SK-N-SH (cell line): ENCODE results near the gene FYCO1. TPM values are rescaled to one million over a fixed set of nuclear protein-coding genes. Genes with fewer than 3 reads are reported as not detected.

Experiments
- CTCF ChIA-PET: fragments of 300-600, 350-600 bp; formaldehyde crosslinking; extraction: SDS; loops from one replicate; lab custom pipeline; 2021; lab: Yijun Ruan, JAX
- POLR2A ChIA-PET: fragments of 350-600 bp; sonication (Branson Sonifier 250); formaldehyde crosslinking; extraction: SDS; loops from one replicate; lab custom pipeline; 2020; ENCODE audit warnings: antibody characterized with exemption, inconsistent platforms; lab: Yijun Ruan, JAX
- DNase-seq: peaks from one replicate; pipeline ENCODE4 v3.0.0; 2012
- H2AFZ ChIP-seq: fragments of 200-600 bp; sonication (generic); 2 replicates; pipeline ENCODE4 v1.8.1; 2016; ENCODE audit warnings: antibody characterized with exemption, mild to moderate bottlenecking, low read depth
- H3F3A ChIP-seq: fragments of 200-600 bp; sonication (generic); replicated peaks from 2 replicates; pipeline ENCODE3; 2016; ENCODE audit warnings: antibody characterized with exemption, mild to moderate bottlenecking; ENCODE audit not compliant: insufficient read depth
- H3K27ac ChIP-seq, 2 experiments: fragments of 200-500 bp in 1 of 2; fragments of 200-600 bp in 1 of 2; sonication (Bioruptor generic) in 1 of 2; sonication (generic), shearing (Covaris generic) in 1 of 2; 2 replicates each; pipeline versions ENCODE4 v1.5.1 to v1.6.1; 2014 to 2016; ENCODE audit warnings: low read depth in 2 of 2, inconsistent platforms in 1 of 2, low read length in 1 of 2, mild to moderate bottlenecking in 1 of 2, mixed read lengths in 1 of 2
- H3K27me3 ChIP-seq: fragments of 200-600 bp; sonication (generic), shearing (Covaris generic); 2 replicates; pipeline ENCODE4 v1.6.1; 2016; ENCODE audit warnings: mixed run types; ENCODE audit not compliant: insufficient read depth
- H3K36me3 ChIP-seq, 2 experiments: fragments of 200-500 bp in 1 of 2; fragments of 200-600 bp in 1 of 2; sonication (Bioruptor generic) in 1 of 2; sonication (generic) in 1 of 2; replicated peaks in 1 of 2; 2 replicates each; pipeline versions ENCODE3 to v1.5.1; 2014 to 2016; ENCODE audit warnings: low read length in 1 of 2, mild to moderate bottlenecking in 1 of 2; ENCODE audit not compliant: insufficient read depth in 2 of 2, control insufficient read depth in 1 of 2
- H3K4me1 ChIP-seq, 2 experiments: fragments of 200-500 bp in 1 of 2; fragments of 200-600 bp in 1 of 2; sonication (Bioruptor generic) in 1 of 2; sonication (generic), shearing (Covaris generic) in 1 of 2; 2 replicates each; pipeline versions ENCODE4 v1.5.1 to v1.6.1; 2014 to 2016; ENCODE audit warnings: low read depth in 1 of 2, low read length in 1 of 2, mixed run types in 1 of 2; ENCODE audit not compliant: insufficient read depth in 2 of 2, control insufficient read depth in 1 of 2
- H3K4me2 ChIP-seq: fragments of 200-600 bp; sonication (generic), shearing (Covaris generic); 2 replicates; pipeline ENCODE4 v1.6.1; 2017; ENCODE audit warnings: mixed run types
- H3K4me3 ChIP-seq, 2 experiments: fragments of 200-500 bp in 1 of 2; fragments of 200-600 bp in 1 of 2; sonication (Bioruptor generic) in 1 of 2; sonication (generic), shearing (Covaris generic) in 1 of 2; 2 replicates each; pipeline versions ENCODE4 v1.5.1 to v1.8.1; 2014 to 2016; ENCODE audit warnings: low read depth in 2 of 2, inconsistent platforms in 1 of 2, low read length in 1 of 2, mild to moderate bottlenecking in 1 of 2, mixed read lengths in 1 of 2, moderate library complexity in 1 of 2
- H3K79me2 ChIP-seq: fragments of 200-600 bp; sonication (generic); 2 replicates; pipeline ENCODE4 v1.8.1; 2017; ENCODE audit warnings: mild to moderate bottlenecking; ENCODE audit not compliant: insufficient read depth
- H3K9ac ChIP-seq: fragments of 200-600 bp; sonication (generic); 2 replicates; pipeline ENCODE4 v1.6.1; 2017; ENCODE audit warnings: mixed run types
- H3K9me2 ChIP-seq: fragments of 200-600 bp; sonication (generic); 2 replicates; pipeline ENCODE4 v1.6.1; 2017; ENCODE audit warnings: mixed run types
- H3K9me3 ChIP-seq: fragments of 200-600 bp; sonication (generic); 2 replicates; pipeline ENCODE4 v1.6.1; 2017; ENCODE audit warnings: mixed run types, mild to moderate bottlenecking, moderate library complexity
- H4K20me1 ChIP-seq: fragments of 200-600 bp; sonication (generic); 2 replicates; pipeline ENCODE4 v1.6.1; 2017; ENCODE audit warnings: mild to moderate bottlenecking, mixed run types; ENCODE audit not compliant: insufficient read depth
- ELF1 ChIP-seq: IDR thresholded peaks from 2 replicates; pipeline ENCODE4 v1.4.0; 2012
- EZH2phosphoT487 ChIP-seq: fragments of 200-600 bp; sonication (generic); IDR thresholded peaks from 2 replicates; pipeline ENCODE4 v1.6.1; 2017; ENCODE audit warnings: low read depth, mixed run types, mild to moderate bottlenecking, antibody characterized with exemption, moderate library complexity, borderline replicate concordance
- FOSL2 ChIP-seq: IDR thresholded peaks from 2 replicates; pipeline ENCODE4 v1.4.0; 2012; ENCODE audit warnings: low read depth, mild to moderate bottlenecking, moderate library complexity, borderline replicate concordance
- FOXJ3 ChIP-seq: sonication (generic); formaldehyde crosslinking; IDR thresholded peaks from 2 replicates; pipeline ENCODE4 v1.5.1; 2020; ENCODE audit warnings: mild to moderate bottlenecking, missing genetic modification reagents
- GABPA ChIP-seq: IDR thresholded peaks from 2 replicates; pipeline ENCODE4 v1.4.0; 2012; ENCODE audit warnings: low read depth, mild to moderate bottlenecking
- IRF3 ChIP-seq: fragments of 150-350 bp; IDR thresholded peaks from 2 replicates; pipeline ENCODE4 v1.6.1; 2016; ENCODE audit warnings: mild to moderate bottlenecking, low read depth, low read length
- JUND ChIP-seq: IDR thresholded peaks from 2 replicates; pipeline ENCODE4 v1.4.0; 2012
- NRF1 ChIP-seq: IDR thresholded peaks from 2 replicates; pipeline ENCODE4 v1.6.1; 2012; ENCODE audit warnings: low read depth, mild to moderate bottlenecking, low read length
- RAD21 ChIP-seq: IDR thresholded peaks from 2 replicates; pipeline ENCODE4 v1.6.1; 2012; ENCODE audit warnings: mild to moderate bottlenecking, low read length
- RCOR1 ChIP-seq: fragments of 150-350 bp; IDR thresholded peaks from 2 replicates; pipeline ENCODE4 v1.6.1; 2017; ENCODE audit warnings: antibody characterized with exemption, low read length
- RXRA ChIP-seq: IDR thresholded peaks from 2 replicates; pipeline ENCODE4 v1.4.0; 2012; ENCODE audit warnings: low read depth, mild to moderate bottlenecking, borderline replicate concordance
- TAF1 ChIP-seq: IDR thresholded peaks from 2 replicates; pipeline ENCODE4 v1.6.1; 2012; ENCODE audit warnings: low read depth, mild to moderate bottlenecking, low read length, moderate library complexity, borderline replicate concordance
- TCF12 ChIP-seq: IDR thresholded peaks from 2 replicates; pipeline ENCODE4 v1.4.0; 2012
- TEAD4 ChIP-seq: IDR thresholded peaks from 2 replicates; pipeline ENCODE4 v1.4.0; 2012; ENCODE audit warnings: mild to moderate bottlenecking, borderline replicate concordance; ENCODE audit not compliant: insufficient read depth
- USF1 ChIP-seq: IDR thresholded peaks from 2 replicates; pipeline ENCODE4 v1.4.0; 2012; ENCODE audit warnings: low read depth, borderline replicate concordance
- WGBS: methylation state at CpG from one replicate; pipeline ENCODE4 v1.1.6; 2017; ENCODE audit warnings: low lambda C conversion rate; 5-methylcytosine and 5-hydroxymethylcytosine counted together
- polyA plus RNA-seq, 3 experiments: library from polyadenylated mRNA; depleted of rRNA; stranded (reverse); fragments of >200 nt; gene quantifications; 2 replicates each; pipeline ENCODE4 v1.2.3, GENCODE V29; 2012
- TF ChIP-seq, protein P1 (sequence below): IDR thresholded peaks from 2 replicates; pipeline ENCODE4 v1.6.1; 2012; ENCODE audit warnings: mild to moderate bottlenecking, low read depth, low read length, moderate library complexity
- TF ChIP-seq, protein P2 (sequence below): IDR thresholded peaks from 2 replicates; pipeline ENCODE4 v1.4.0; 2012; ENCODE audit warnings: low read depth

Gene FYCO1
- polyA plus RNA-seq, 1 of the 3 experiments (the other 2 are of a cell fraction) = 5.5 TPM

DNA sequence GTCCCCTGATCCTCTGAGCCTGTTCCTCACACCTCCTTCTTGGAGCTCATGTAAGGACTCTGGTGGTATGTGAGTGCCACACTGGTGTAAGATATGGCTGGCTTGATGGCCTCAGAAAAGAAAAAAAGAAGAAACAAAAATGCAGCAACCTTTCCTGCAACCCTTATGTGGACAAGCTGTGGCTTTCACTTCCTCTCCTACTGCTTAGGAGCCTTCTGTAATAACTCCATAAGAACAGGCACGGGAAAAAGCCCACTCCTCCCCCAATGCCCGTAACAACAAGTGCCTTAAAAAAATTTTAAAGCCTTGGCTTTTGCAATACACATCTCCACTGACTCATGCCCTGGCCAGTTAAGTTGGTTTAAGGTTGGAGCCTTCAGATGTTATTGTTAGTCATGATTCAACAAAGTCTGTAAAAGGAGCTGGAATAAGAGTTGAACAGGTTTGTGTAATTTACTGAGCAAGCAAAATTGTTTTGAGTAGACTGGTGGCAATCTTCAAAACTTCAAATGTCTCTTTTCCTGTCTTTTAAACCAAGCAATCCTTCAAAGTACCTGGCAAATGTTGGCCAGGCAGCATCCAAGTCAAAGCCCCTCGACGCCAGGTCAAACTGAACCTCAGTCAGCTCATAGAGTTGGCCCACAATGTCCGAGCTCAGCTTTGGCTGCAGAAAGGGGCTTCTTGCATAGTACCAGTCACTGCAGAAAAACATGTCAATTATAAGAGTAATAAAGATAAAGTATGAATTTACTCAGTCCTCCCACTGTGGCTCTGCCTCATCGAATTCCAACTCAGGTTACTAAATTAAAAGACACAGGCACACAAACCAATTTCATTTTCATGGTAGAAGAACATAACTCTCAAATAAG is 22.9 kb downstream of the FYCO1 start:
- Histone ChIP-seq H3K4me2 (peak overlapping the region; percentile 39), H3K9me3 (no peaks in the 10 kb centered on the region), H3K9ac (no peak overlapping the region), H3K27ac (peak overlapping the region in 1 of 2 experiments; percentile 51; a peak in 2 of 4 replicates), H3K36me3 (peaks cover 7 to 58% of the 10 kb centered on the region in 2 experiments), H2AFZ (no peak overlapping the region), H3K79me2 (no peaks in the 10 kb centered on the region), H3K4me1 (peaks cover 0 to 4% of the 10 kb centered on the region in 2 experiments; a peak in 3 of 4 replicates), H3K9me2 (no peaks in the 10 kb centered on the region), H3K4me3 (no peak overlapping the region), H4K20me1 (no peaks in the 10 kb centered on the region), H3F3A (peaks cover 16% of the 10 kb centered on the region), H3K27me3 (no peaks in the 10 kb centered on the region)
- CTCF ChIA-PET = interaction anchor here (0.6 to 2.8 kb wide), 4 partner anchors 34 to 170 kb away, joined by 3 to 9 read pairs (median 6); no protein-coding TSS in a partner anchor
- POLR2A ChIA-PET = no interaction called here
- DNase-seq = no peak
- TF ChIP-seq FOSL2 (peak; percentile 40; the same call in 1 of the 2 replicates), JUND (peak; percentile 42), EZH2phosphoT487 (no peak), TCF12 (peak; percentile 34; the same call in 1 of the 2 replicates)
- WGBS = 63% methylated on average over 6 of the region's 6 CpGs

GRCh38 chr3:45969953-45970352 is 25.7 kb downstream of the FYCO1 start:
- no peaks in the 10 kb centered on the region for H3K9me3 ChIP-seq
- H3K4me2 ChIP-seq = no peak overlapping the region
- CTCF ChIA-PET = interaction anchor here (8.4 kb wide), 1 partner anchor 109 kb away, joined by 60 read pairs; no protein-coding TSS in a partner anchor
- H3K79me2 ChIP-seq = no peaks in the 10 kb centered on the region
- TF ChIP-seq FOXJ3 (CRISPR knock-in tag) (no peak), NRF1 (no peak), FOSL2 (no peak), GABPA (no peak), RAD21 (no peak), IRF3 (no peak), RXRA (no peak), TCF12 (no peak), RCOR1 (no peak), TAF1 (no peak), JUND (no peak), TEAD4 (no peak), ELF1 (no peak), USF1 (no peak)
- TF ChIP-seq, protein P1, sequence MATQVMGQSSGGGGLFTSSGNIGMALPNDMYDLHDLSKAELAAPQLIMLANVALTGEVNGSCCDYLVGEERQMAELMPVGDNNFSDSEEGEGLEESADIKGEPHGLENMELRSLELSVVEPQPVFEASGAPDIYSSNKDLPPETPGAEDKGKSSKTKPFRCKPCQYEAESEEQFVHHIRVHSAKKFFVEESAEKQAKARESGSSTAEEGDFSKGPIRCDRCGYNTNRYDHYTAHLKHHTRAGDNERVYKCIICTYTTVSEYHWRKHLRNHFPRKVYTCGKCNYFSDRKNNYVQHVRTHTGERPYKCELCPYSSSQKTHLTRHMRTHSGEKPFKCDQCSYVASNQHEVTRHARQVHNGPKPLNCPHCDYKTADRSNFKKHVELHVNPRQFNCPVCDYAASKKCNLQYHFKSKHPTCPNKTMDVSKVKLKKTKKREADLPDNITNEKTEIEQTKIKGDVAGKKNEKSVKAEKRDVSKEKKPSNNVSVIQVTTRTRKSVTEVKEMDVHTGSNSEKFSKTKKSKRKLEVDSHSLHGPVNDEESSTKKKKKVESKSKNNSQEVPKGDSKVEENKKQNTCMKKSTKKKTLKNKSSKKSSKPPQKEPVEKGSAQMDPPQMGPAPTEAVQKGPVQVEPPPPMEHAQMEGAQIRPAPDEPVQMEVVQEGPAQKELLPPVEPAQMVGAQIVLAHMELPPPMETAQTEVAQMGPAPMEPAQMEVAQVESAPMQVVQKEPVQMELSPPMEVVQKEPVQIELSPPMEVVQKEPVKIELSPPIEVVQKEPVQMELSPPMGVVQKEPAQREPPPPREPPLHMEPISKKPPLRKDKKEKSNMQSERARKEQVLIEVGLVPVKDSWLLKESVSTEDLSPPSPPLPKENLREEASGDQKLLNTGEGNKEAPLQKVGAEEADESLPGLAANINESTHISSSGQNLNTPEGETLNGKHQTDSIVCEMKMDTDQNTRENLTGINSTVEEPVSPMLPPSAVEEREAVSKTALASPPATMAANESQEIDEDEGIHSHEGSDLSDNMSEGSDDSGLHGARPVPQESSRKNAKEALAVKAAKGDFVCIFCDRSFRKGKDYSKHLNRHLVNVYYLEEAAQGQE = no peak
- TF ChIP-seq, protein P2, sequence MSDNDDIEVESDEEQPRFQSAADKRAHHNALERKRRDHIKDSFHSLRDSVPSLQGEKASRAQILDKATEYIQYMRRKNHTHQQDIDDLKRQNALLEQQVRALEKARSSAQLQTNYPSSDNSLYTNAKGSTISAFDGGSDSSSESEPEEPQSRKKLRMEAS = no peak
- no peak for DNase-seq
- H3K9me2 ChIP-seq = no peaks in the 10 kb centered on the region
- no peak overlapping the region for H3K27ac ChIP-seq
- no peak overlapping the region for H3K9ac ChIP-seq
- no peaks in the 10 kb centered on the region for H3K27me3 ChIP-seq
- peaks cover 0 to 49% of the 10 kb centered on the region in 2 experiments for H3K36me3 ChIP-seq
- peaks cover 0 to 4% of the 10 kb centered on the region in 2 experiments; a peak in 3 of 4 replicates for H3K4me1 ChIP-seq
- H3K4me3 ChIP-seq = no peak overlapping the region
- no peak overlapping the region for H2AFZ ChIP-seq
- no peaks in the 10 kb centered on the region for H4K20me1 ChIP-seq
- peaks cover 16% of the 10 kb centered on the region for H3F3A ChIP-seq
- WGBS = 98% methylated on average over 3 of the region's 3 CpGs
- POLR2A ChIA-PET = no interaction called here
